GM19035 (cell line): ENCODE results near the gene KCNH1.

Experiments used
- ATAC-seq: cut with Tn5 transposase; IDR thresholded peaks from one replicate; pipeline ENCODE4 v1.9.1; 2021; ENCODE audit not compliant: unreplicated experiment

Gene KCNH1

DNA sequence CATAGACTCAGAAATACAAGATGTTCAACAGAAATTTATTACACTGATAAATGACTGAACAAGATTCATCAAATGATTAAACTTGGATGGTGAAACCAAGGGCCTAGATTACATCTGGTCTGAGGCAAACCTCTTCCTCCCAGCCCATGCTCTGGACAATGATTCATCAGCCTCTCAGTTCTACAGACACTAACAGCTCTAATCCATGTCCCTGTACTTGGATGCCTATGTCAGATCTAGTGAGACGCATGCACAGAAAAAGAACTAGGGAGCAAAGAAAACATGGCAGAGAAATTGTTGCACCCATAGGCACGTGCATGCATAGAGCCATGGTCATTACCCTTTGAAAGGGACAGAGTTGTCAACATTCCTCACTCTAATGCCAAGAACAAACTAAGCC is 250.1 kb downstream of the KCNH1 start:
- ATAC-seq: no peak

DNA sequence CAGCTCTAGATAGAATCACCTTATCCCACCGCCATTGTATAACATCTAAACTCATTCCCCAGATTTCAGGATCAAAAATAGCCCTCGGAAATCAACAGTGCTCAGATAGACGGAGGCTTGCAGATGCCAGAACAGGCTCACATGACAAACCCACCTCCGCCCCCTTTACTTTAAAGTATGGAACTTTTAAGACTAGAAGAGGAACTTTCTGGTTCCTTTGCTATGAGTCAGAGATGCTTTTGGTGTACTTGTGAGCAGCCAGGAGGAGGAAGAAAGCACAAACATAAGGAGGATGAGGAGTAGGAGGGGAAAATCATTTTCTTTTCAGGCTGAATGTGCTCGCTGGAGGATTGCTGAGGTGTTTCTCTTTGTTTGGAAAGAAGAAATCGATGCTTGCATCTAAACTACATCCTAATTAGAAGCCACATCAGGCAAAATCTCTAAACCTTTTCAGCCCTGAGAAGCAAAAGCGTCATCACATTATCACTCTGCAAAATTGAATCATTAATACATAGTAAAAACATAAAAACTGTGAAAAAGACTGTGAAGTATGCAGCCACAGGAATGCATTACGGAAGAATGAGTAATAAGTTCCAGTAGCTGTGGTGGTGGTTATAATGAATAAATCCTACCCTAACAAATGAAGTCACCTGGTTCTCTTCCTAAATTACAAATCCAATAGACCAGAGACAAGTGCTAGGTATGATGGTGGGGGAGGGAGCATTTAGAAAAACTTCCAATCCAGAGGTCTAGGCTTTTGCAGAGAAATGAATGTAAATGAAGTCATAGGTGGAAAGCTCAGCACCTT is 251.3 kb downstream of the KCNH1 start:
- ATAC-seq: no peak

DNA sequence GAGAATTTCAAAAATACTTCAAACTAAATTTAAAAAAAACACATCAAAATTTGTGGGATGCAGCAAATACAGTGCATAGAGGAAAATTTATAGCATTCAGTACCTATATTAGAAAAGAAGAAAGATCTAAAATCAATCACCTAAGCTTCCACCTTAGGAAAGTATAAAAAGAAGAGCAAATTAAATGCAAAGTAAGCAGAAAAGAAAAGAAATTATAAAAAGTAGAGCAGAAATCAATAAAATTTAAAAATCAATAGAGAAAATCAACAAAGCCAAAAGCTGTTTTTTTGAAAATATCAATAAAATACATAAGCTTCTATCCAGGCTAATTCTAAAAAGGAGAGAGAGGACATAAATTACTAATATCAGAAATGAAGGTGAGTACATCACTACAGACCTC is 255.4 kb downstream of the KCNH1 start:
- ATAC-seq: no peak

DNA sequence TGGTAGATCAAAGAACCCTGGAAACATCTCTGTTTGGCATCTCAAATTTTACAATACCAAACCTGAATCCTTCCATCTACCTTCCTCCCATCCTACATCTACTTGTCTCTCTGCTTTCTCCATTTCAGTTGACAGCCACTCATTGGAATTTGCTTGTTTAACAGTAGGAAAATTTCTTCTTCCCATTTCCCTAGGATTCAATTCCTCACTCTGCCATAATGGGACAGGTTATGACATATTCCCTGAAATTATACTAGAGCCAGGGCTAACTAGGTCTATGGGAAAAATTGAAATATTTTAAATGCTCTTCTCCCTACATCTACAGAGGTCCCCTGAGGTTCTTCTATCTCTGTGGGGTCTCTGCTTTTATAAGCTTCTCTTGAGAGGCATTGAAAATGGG is 257.7 kb downstream of the KCNH1 start:
- ATAC-seq: no peak

DNA sequence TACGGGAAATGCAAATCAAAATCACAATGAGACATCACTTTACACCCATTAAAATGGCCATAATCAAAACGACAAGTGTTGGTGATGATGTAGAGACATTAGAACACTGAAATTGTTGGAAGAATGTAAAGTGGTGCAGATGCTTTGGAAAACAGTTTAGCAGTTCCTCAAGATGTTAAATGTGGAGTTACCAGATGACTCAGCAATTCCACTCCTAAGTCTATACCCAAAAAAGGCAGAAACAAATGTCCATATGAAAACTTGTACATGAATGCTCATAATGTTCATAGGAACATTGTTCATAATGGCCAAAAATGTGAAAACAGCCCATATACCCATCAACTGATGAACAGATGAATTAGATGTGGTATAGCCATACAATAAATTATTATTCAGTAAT is 267.4 kb downstream of the KCNH1 start:
- ATAC-seq: no peak

DNA sequence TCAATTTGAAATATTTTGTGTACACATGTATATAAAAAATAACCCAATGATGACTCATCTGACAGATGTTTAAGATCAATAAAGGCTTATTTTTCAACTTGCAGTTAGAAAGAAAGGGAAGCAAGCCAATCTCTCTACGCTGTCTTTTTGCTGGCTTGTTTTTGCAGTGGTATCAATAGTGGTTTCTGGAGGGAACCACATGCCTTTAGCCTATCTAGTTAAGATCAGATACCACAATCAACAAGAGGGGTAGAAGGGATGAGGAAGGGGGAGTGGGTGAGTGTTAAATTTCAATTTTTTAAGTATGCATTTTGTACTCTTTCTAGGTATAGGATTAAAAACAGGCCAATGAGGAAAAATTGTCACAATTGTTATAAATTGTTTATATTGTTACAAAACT is 276.2 kb downstream of the KCNH1 start:
- no peak for ATAC-seq

DNA sequence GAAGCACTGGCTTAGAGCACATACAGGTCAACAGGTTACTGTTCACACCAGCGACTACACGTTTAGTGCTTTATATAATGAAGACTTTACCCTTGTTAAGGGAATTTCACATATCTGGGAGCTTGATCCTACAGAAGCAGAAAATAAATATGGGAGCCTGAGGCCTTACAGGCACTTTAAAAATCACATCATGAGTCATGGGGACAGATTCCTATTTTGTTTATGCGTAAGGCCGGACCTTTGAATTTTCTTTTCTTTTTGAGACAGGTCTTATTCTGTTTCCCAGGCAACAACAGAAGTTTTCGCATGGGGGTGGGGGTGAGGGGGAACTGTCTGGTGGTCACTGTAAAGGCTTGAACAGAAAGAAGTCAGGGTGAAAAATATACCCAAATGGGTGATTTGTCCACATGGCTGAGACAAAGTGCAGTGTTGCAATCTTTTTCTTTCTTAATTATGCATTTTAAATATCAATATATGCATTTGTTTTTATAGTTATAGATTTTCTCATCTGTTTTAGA is 276.7 kb downstream of the KCNH1 start:
- no peak for ATAC-seq

DNA sequence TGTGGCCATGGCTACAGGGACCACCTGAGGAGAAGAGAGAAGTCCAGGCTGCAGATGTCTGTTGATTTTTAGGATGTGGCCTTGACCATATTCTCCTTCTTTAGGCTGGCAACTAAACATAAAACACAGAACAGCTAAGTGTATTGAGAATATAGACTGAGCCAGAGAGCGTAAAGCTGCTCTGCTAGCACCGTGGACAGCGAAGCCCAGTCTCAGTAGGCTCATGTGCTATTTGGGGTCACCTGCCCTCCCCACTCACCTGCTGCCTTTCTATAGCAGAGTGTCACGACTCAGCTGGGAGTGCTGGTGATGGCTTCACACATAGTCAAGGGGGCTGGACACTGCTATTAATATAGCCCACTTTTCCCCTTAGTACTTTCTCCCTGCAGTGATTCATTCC is 278.5 kb downstream of the KCNH1 start:
- ATAC-seq: no peak

DNA sequence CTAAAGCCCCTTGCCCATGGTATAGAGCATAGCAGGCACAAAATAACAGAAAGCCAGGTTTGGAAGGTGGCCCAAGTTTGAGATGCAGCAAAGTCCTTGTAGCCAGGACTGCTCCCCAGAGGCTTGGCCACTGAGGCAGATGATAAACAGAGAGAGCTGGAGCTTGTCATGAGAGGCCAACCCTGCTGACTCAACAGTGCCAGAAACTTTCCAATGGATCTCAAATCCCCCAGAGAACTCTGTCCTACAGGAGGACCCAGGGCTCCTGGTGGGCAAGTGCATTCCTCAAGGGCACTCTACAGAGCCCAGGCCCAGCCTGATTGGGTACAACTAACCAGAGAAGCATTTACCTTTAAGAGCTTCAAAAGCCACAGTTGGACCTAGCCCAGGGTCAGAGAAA is 280.7 kb downstream of the KCNH1 start:
- ATAC-seq: no peak

DNA sequence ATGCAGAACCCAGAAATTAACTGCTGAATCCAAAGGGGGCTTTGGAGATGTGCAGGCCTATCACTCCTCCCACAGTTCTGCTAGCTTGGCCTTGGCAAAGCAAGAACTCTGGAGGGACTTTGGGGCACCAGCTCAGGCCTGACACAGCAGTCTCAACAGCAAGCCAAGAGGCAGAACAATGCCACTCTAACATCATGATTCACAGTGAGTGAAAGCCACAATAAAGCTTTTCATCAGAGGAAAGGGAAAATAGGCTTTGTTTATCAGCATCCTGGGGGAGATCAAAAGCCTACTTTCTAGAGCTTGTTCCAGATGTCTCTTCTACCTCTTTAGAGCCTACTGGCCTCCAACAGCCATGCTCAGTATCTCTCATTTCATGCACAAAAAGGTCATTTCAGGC is 283.4 kb downstream of the KCNH1 start:
- no peak for ATAC-seq

DNA sequence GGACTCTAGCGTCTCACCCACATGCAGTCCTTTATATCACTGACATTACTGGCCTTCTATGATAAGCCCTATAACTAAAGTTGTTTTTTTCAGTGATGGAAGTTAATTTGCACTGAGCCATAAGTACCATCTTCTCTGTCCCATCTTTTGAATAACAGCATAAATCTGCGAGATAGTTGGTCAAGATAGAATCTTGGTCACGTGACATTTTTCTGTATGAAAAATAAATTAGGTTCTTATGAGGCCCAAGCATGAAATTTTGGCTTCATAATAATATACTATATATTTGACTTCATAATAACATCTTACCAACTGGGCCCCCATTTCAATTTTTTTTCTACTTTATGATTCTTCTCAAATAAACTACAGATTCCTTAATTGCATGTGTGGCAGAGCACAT is 285.5 kb downstream of the KCNH1 start:
- no peak for ATAC-seq

DNA sequence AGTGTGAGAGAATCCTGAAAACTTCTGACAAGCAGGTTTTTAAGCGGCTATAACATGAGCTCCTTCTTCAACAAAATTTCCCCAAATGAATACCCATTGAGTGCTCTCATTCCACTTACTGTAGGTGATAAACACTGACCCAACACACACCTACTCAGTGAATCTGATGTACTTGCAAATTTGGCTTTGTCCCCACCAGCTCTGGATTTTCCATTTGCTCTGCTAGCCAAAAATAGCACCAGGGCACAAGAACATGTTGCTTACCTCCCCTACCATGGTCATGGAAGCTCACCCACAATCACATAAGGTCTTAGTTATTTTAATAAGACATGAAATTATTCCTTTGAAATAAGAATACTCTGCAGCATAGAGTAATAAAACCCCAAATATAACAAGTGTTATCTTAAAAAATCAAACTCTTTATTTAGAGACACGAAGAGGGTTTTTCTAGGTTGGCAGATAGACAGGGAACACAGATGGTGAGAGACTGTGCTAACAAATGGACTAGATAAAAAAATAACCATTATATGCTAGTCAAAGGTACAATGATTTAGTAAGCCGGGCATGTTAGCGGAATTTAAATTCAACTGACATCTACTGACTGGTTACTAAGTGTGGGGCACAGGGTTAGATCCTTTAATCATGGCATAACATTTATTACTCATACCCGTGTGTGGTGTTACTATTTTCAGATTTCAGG is 291.9 kb downstream of the KCNH1 start:
- ATAC-seq: no peak

DNA sequence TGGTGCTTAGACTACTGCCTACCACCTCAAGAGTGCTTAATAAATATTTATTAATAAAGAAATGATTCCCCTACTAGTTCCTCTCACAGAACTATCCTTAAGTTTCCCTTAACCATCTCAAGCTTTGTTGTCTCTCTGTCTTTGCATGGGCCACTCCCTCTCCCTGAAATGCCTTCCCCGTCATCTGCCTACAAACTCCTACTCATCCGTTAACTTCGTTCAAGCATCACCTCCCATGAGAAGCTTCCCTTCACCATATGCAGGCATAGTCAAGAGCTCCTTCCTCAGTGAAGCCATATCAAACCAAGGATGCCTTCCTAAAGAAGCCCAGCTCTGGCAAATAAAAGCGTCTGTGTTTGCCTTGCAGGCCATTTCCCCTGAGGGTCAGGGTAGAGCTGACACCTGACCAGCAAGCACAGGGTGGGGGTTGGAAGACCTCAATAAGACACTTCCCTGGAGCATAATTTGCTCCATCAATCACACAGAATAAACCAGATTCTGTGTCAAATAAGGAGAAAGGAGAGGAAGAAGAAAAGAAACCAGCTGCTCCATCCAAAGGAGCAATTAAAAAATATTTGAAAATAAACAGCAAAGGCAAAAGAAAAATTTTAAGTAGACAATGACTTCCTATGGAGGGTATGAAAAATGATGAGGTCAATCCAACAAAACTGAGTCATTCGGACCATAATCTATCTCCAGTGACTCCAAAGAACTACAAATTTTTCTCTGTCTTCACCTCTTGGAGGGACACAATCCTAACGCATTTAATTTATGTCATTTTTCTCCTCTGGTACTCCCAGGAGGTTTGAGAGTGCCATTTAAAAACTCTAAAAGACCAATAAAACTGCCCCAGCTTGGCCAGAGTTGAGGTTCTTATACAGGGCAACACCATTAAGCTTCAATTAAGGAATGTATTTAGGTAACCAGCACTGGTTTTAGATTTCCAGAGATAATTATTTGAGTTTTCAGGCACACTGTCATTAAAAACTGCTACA is 303.6 kb downstream of the KCNH1 start:
- no peak for ATAC-seq

DNA sequence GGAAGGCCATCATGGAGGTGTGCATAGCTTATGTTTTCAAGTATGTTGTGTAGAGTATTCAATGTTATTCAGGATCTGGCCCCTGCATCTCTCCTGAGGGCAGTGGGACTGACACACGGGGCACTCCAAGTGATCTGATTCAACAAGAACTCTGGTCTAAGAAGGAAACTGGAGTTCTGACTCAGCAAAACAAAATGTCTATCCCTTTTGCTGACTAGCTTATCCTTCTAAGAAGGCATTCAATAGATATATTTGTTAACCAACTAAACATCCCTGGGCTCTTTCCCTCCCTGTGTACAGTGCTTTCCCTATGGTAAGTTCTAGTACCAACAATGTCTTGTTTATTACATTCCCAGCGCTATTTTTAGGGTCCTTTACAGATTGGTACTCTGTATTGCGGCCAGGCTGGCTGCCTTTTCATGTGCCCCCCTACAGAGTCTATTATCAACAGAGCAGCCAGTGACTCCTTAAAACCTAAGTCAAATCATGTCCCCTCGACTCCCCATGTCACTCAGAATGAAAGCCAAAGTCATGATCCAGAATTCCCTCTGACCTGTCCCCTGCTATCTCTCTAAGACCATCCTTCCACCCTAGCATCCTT is 304.9 kb downstream of the KCNH1 start:
- no peak for ATAC-seq

DNA sequence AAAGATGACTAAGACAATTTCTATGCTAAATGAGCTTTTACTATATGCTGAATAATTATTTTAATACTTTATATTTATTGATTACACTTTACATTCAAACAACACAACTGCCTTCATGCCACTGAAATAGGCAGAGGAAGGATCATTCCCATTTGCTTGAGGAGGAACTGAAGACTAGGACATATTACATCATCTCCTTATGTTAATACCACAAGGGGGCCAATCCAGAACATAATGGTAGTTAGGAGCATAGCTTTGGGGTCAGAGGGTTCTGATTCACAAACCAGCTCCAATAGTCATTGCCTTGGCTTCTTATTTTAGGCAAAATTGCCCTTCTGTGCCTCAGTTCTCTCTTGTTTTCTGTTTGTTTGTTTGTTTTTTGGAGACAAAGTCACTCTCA is 306.5 kb downstream of the KCNH1 start:
- ATAC-seq: no peak

DNA sequence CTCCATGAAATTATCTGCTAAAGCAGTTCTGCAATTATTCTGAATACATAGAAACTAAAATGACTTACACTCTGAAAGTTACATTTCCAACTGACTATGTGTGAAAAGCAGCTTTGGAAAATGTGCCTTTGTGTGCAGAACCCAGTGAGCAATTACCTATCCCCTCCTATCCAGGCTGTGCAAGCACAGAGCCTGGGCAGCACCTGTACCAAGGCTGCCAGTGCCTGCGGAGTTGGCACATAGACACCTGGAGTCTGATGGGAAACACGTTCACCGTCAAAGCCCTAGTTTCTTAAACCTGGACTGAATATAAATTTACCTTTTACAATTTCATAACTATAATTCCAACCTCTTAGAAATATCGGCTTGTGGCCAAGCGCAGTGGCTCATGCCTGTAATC is 307.3 kb downstream of the KCNH1 start:
- ATAC-seq: no peak

DNA sequence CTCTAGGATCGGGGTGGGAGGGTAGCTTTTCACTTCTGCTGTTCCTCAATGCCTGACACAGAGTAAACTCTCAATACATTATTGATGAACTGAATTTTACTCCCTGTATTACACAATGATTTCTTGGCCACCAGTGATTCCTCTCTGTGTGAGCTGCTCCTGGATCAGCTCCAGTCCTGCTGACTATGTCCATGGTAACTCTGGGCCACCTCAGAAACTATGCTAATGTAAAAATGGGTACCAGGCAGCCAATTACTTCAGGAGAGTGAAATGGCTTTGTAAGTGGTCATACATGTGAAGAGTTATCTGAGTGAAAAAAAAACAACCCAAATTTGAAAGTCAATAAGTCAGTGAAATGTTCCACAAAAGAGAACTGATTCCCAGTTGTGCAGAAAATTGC is 311.0 kb downstream of the KCNH1 start:
- no peak for ATAC-seq

DNA sequence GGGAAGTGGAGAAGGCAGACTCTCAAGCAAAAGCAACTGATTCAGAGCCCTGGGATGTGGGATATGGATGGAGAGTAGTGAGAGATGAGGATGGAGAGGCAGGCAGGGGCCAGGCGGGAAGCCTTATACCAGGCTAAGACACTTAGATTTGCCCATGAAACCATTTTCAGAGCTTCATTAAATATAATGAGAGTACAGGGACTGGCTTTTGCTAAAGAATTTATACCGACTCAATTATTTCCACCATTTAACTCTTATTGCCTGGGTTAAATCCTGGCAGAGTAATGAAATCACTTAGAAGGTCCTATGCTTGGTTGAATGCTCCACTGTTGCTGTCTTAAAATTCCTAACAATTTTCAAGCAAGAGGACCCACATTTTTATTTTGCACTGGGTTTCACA is 311.7 kb downstream of the KCNH1 start:
- ATAC-seq: no peak

DNA sequence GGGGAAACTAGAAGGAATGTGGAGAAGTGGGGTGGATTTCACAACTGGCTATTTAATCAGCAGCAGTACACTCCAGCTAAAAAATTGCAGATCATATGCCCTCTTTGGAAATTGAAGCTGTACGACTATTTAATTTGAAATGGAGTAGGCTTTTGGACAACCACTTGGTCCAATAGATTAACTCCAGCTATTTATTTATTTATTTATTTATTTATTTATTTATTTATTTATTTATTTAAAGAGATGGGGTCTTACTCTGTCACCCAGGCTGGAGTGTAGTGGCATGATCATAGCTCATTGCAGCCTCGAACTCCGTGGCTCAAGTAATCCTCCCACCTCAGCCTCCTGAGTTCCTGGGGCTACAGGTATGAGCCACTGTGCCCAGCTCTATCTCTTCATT is 312.3 kb downstream of the KCNH1 start:
- ATAC-seq: no peak

DNA sequence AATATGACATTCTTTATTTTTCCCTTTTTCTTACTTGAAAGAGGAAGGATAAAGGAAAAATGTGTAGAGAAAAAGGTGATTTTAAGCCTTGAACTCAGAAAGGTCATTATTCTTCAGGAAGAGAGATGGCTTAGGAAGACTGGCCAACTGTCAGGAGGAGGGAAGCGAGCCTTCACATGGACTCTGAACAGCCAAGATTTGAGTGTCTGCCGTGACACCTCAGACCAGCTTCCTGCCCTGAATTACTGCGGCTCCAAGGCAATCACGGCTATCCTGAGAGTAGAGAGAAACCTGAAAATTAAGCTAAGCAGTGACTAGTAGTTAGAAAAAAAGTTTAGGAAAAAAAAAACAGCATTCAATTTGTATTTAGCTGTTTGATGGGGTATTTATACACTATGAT is 314.7 kb downstream of the KCNH1 start:
- no peak for ATAC-seq
